Natural killer cell (primary cell): Measurements from ENCODE around the gene ABR. TPM values are rescaled to one million over a fixed set of nuclear protein-coding genes. Genes with fewer than 3 reads are reported as not detected.

Experiments
- ATAC-seq, 3 donors: fragments of 150-1000 bp in 2 of 3; fragments of 200-7000 bp in 1 of 3; cut with Tn5 transposase; 1 replicate in 1 of 3; 2 replicates in 2 of 3; pipeline ENCODE4 v1.10.0; 2021; ENCODE audit warnings: mild to moderate bottlenecking in 2 of 3, moderate library complexity in 2 of 3
- DNase-seq, 2 donors: peaks; one replicate each; pipeline versions ENCODE4 v3.0.0 to v3.0.0-alpha.2; 2013 to 2021; ENCODE audit warnings: mixed read lengths in 1 of 2
- H3K27ac ChIP-seq: one replicate; pipeline ENCODE4 v1.5.1; 2013; ENCODE audit warnings: mild to moderate bottlenecking, low read length
- H3K27me3 ChIP-seq: one replicate; pipeline ENCODE4 v1.6.1; 2013; ENCODE audit warnings: low read length; ENCODE audit not compliant: control insufficient read depth, insufficient read depth
- H3K36me3 ChIP-seq: one replicate; pipeline ENCODE4 v1.6.1; 2013; ENCODE audit warnings: low read length; ENCODE audit not compliant: control insufficient read depth, insufficient read depth
- H3K4me1 ChIP-seq: one replicate; pipeline ENCODE4 v1.6.1; 2013; ENCODE audit warnings: low read length; ENCODE audit not compliant: control insufficient read depth, insufficient read depth
- H3K4me3 ChIP-seq: one replicate; pipeline ENCODE4 v1.5.1; 2013; ENCODE audit warnings: low read length
- H3K9me3 ChIP-seq: one replicate; pipeline ENCODE4 v1.6.1; 2013; ENCODE audit warnings: low read length; ENCODE audit not compliant: control insufficient read depth, insufficient read depth
- H3K27ac Mint-ChIP-seq, 2 donors: one replicate each; pipeline ENCODE4 v1.8.0; 2022; ENCODE audit warnings: mild to moderate bottlenecking in 2 of 2, mixed read lengths in 2 of 2, moderate library complexity in 1 of 2
- H3K27me3 Mint-ChIP-seq, 2 donors: one replicate each; pipeline ENCODE4 v1.8.0; 2022; ENCODE audit warnings: low read depth in 2 of 2, mixed read lengths in 2 of 2
- H3K36me3 Mint-ChIP-seq: one replicate; pipeline ENCODE4 v1.8.0; 2022; ENCODE audit warnings: mixed read lengths
- H3K4me1 Mint-ChIP-seq, 2 donors: one replicate each; pipeline ENCODE4 v1.8.0; 2022; ENCODE audit warnings: mixed read lengths in 2 of 2
- H3K4me3 Mint-ChIP-seq: one replicate; pipeline ENCODE4 v1.8.0; 2022; ENCODE audit warnings: mild to moderate bottlenecking, moderate library complexity, mixed read lengths
- H3K9me3 Mint-ChIP-seq, 2 donors: one replicate each; pipeline ENCODE4 v1.8.0; 2022; ENCODE audit warnings: mixed read lengths in 2 of 2
- CTCF ChIP-seq: fragments of 200-600 bp; IDR thresholded peaks from one replicate; pipeline ENCODE4 v1.8.0; 2022; ENCODE audit warnings: antibody characterized with exemption
- WGBS: methylation state at CpG from one replicate; pipeline ENCODE4 v1.1.7; 2013; ENCODE audit warnings: missing lambda C conversion rate; ENCODE audit not compliant: insufficient coverage; 5-methylcytosine and 5-hydroxymethylcytosine counted together
- intact Hi-C: fragments of 100-400 bp; cut with micrococcal nuclease; formaldehyde crosslinking; loops from one replicate; pipeline ENCODE4 v1.14.2; 2022
- total RNA-seq, 4 donors: library from RNA; stranded (reverse); fragments of 120-200 nt in 1 of 4; gene quantifications; one replicate each; pipeline versions ENCODE4 v1.2.3 to v1.2.4, GENCODE V29; 2013 to 2022

The ABR gene
- total RNA-seq, 3 donors from 2014 or later (not counting 1 experiment from before 2014, with no cell fraction given): 155 to 215 (median 163) TPM

GRCh38 chr17:1039511-1040215, 140.1 kb downstream of the ABR start:
- peaks cover 9% of the 10 kb centered on the region for H3K36me3 ChIP-seq
- H3K27ac ChIP-seq: no peak overlapping the region
- H3K4me1 ChIP-seq: peaks cover 25% of the 10 kb centered on the region
- Mint-ChIP-seq H3K4me1 (peaks cover 16 to 37% of the 10 kb centered on the region in 2 donors), H3K4me3 (no peak overlapping the region), H3K9me3 (no peaks in the 10 kb centered on the region), H3K27me3 (no peaks in the 10 kb centered on the region), H3K27ac (peak overlapping the region in 1 of 2 donors; percentile 58), H3K36me3 (no peaks in the 10 kb centered on the region)
- no peak for DNase-seq
- ATAC-seq: peak; percentile 38 to 61 (median 60)
- WGBS: 68% methylated on average over 30 of the region's 30 CpGs
- no peaks in the 10 kb centered on the region for H3K27me3 ChIP-seq
- H3K4me3 ChIP-seq: no peak overlapping the region
- no peak for TF ChIP-seq CTCF
- no peaks in the 10 kb centered on the region for H3K9me3 ChIP-seq
- intact Hi-C loops: no loop called here

- Mint-ChIP-seq H3K9me3 (no peaks in the 10 kb centered on the region), H3K27ac (peak overlapping the region in 1 of 2 donors; percentile 58), H3K4me3 (no peak overlapping the region), H3K4me1 (peaks cover 14 to 40% of the 10 kb centered on the region in 2 donors), H3K27me3 (no peaks in the 10 kb centered on the region), H3K36me3 (no peaks in the 10 kb centered on the region)
- Histone ChIP-seq H3K27me3 (no peaks in the 10 kb centered on the region), H3K9me3 (no peaks in the 10 kb centered on the region), H3K27ac (no peak overlapping the region), H3K36me3 (peaks cover 9% of the 10 kb centered on the region), H3K4me3 (no peak overlapping the region), H3K4me1 (peaks cover 25% of the 10 kb centered on the region)
- ATAC-seq: no peak
- DNase-seq: no peak
- intact Hi-C loops: no loop called here
- WGBS: 90% methylated on average over 16 of the region's 16 CpGs
- TF ChIP-seq CTCF: no peak
These were observed 140.7 kb downstream of the ABR start for GRCh38 chr17:1039123-1039507.

- H3K27ac ChIP-seq: no peak overlapping the region
- no peak overlapping the region for H3K4me3 ChIP-seq
- H3K36me3 ChIP-seq: peaks cover 9% of the 10 kb centered on the region
- no peaks in the 10 kb centered on the region for H3K27me3 Mint-ChIP-seq
- ATAC-seq (no peak), DNase-seq (no peak)
- H3K9me3 Mint-ChIP-seq: no peaks in the 10 kb centered on the region
- WGBS: 93% methylated on average over 31 of the region's 31 CpGs
- no peaks in the 10 kb centered on the region for H3K9me3 ChIP-seq
- no peak for TF ChIP-seq CTCF
- intact Hi-C loops: no loop called here
- H3K4me1 ChIP-seq: peaks cover 25% of the 10 kb centered on the region
- H3K4me1 Mint-ChIP-seq: peaks cover 14 to 45% of the 10 kb centered on the region in 2 donors
- H3K36me3 Mint-ChIP-seq: no peaks in the 10 kb centered on the region
- H3K27ac Mint-ChIP-seq: peak overlapping the region in 1 of 2 donors; percentile 58
- no peaks in the 10 kb centered on the region for H3K27me3 ChIP-seq
- no peak overlapping the region for H3K4me3 Mint-ChIP-seq
These were observed 141.2 kb downstream of the ABR start for GRCh38 chr17:1038459-1039122.
